DOHH2 (cell line): ENCODE results near the gene DCST2.

Source experiments
- EZH2phosphoT487 ChIP-seq: fragments of 200-600 bp; sonication (generic); IDR thresholded peaks from 2 replicates; pipeline ENCODE4 v1.6.1; 2017; ENCODE audit warnings: borderline replicate concordance, mild to moderate bottlenecking, antibody characterized with exemption, low read length, moderate library complexity, mixed read lengths
- TF ChIP-seq, protein P1 (sequence below): fragments of 200-600 bp; sonication (generic); IDR thresholded peaks from one replicate; pipeline ENCODE4 v1.5.1; 2014; ENCODE audit warnings: antibody characterized with exemption, mild to moderate bottlenecking, low read depth, low read length; ENCODE audit not compliant: poor library complexity, severe bottlenecking

DNA sequence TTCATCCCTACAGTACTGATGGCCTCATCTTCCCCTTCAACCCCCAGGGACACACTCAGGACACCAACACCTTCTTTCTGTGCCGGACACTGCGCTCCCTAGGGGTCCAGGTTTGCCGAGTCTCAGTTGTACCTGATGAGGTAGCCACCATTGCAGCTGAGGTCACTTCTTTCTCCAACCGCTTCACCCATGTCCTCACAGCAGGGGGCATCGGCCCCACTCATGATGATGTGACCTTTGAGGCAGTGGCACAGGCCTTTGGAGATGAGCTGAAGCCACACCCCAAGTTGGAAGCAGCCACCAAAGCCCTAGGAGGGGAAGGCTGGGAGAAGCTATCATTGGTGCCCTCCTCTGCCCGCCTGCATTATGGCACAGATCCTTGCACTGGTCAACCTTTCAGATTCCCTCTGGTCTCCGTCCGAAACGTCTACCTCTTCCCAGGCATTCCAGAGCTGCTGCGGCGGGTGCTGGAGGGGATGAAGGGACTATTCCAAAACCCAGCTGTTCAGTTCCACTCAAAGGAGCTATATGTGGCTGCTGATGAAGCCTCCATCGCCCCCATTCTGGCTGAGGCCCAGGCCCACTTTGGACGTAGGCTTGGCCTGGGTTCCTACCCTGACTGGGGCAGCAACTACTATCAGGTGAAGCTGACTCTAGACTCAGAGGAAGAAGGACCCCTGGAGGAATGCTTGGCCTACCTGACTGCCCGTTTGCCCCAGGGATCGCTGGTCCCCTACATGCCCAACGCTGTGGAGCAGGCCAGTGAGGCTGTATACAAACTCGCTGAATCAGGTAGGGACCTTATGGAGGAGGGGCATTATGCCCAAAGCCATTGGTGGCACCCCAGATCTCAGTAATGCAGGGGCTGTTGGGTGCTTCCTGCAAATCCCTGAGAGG is 45.3 kb downstream of the DCST2 start:
- TF ChIP-seq, protein P1, sequence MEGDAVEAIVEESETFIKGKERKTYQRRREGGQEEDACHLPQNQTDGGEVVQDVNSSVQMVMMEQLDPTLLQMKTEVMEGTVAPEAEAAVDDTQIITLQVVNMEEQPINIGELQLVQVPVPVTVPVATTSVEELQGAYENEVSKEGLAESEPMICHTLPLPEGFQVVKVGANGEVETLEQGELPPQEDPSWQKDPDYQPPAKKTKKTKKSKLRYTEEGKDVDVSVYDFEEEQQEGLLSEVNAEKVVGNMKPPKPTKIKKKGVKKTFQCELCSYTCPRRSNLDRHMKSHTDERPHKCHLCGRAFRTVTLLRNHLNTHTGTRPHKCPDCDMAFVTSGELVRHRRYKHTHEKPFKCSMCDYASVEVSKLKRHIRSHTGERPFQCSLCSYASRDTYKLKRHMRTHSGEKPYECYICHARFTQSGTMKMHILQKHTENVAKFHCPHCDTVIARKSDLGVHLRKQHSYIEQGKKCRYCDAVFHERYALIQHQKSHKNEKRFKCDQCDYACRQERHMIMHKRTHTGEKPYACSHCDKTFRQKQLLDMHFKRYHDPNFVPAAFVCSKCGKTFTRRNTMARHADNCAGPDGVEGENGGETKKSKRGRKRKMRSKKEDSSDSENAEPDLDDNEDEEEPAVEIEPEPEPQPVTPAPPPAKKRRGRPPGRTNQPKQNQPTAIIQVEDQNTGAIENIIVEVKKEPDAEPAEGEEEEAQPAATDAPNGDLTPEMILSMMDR, result peak; percentile 21
- TF ChIP-seq EZH2phosphoT487, result no peak
